Right cardiac atrium (tissue), 5 donors: ENCODE measurements around the gene DNAJB5. TPM values are rescaled to one million over a fixed set of nuclear protein-coding genes. Genes with fewer than 3 reads are reported as not detected.

ENCODE experiments used
- ATAC-seq, 2 donors: fragments of 200-7000 bp; cut with Tn5 transposase; one replicate each; pipeline versions ENCODE4 v1.8.0 to v1.9.1; 2020; ENCODE audit warnings: moderate library complexity in 2 of 2, mild to moderate bottlenecking in 1 of 2
- DNase-seq, 3 donors: peaks; one replicate each; pipeline ENCODE4 v3.0.0-alpha.2; 2020
- H3K27ac ChIP-seq: one replicate; pipeline ENCODE4 v1.5.1; 2013; ENCODE audit warnings: mild to moderate bottlenecking, low read length, control low read depth, moderate library complexity
- H3K27me3 ChIP-seq: one replicate; pipeline ENCODE4 v1.6.1; 2013; ENCODE audit not compliant: control insufficient read depth, insufficient read depth
- H3K4me1 ChIP-seq: one replicate; pipeline ENCODE4 v1.6.1; 2013; ENCODE audit warnings: low read length; ENCODE audit not compliant: control insufficient read depth, insufficient read depth
- H3K4me3 ChIP-seq: one replicate; pipeline ENCODE4 v1.5.1; 2013; ENCODE audit warnings: low read length, control low read depth
- H3K9me3 ChIP-seq: one replicate; pipeline ENCODE4 v1.6.1; 2013; ENCODE audit warnings: low read length; ENCODE audit not compliant: control insufficient read depth
- WGBS: extraction: QIAGEN DNeasy Blood & Tissue Kit; methylation state at CpG from one replicate; pipeline ENCODE4 v1.1.7; 2013; 5-methylcytosine and 5-hydroxymethylcytosine counted together
- intact Hi-C, 4 donors: fragments of 100-400 bp; cut with DNase I; formaldehyde crosslinking; loops; one replicate each; pipeline versions ENCODE4 v1.11.0 to v1.14.0; 2022 to 2023
- polyA plus RNA-seq: library from polyadenylated mRNA; stranded (reverse); fragments of 200-250 nt; gene quantifications from one replicate; pipeline ENCODE4 v1.2.3, GENCODE V29; 2013
- total RNA-seq, 4 donors: library from RNA; stranded (reverse); fragmentation: NEBNext Ultra II Directional; extraction: Animal tissue kit (Norgen Biotek cat#: 25700); gene quantifications; one replicate each; pipeline ENCODE4 v1.2.1, GENCODE V29; 2021
- donor health status: healthy with polysubstance abuse.
- donor health status: DM: no; HTN: yes; CAD: no.
- donor health status: DM: no; HTN: no; CAD: no.
- donor health status: DM: no; HTN: yes; CAD: no; lungs with severe emphysema.
- donor health status: DM: yes; HTN: yes; CAD: no.

Gene DNAJB5
- total and polyA plus RNA-seq, 5 donors = 37.8 to 75.7 (median 59.5) TPM

DNA sequence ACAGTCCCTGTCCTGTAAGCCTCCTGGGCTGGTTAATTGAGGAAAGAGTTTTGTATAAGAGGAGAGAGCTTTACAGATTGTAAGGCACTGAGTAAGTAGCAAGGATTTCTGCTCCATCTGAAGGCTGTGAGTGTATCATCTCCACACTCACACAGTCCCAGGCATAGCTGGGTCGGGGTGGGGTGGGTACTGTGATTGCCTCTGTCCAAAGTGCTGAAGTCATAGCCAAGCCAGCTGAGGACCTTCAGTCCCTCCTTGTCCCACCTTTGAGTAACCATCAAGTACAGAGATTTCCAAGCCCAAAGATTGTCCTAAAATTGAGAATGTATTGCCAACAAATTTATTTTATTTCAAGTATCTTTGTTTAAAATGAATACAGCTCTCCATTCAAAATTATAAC lies 5.5 kb upstream of the DNAJB5 start:
- no peak for ATAC-seq
- Histone ChIP-seq H3K4me1 (no peaks in the 10 kb centered on the region), H3K4me3 (no peak overlapping the region), H3K27ac (no peak overlapping the region), H3K27me3 (no peaks in the 10 kb centered on the region), H3K9me3 (no peaks in the 10 kb centered on the region)
- 2% methylated on average over 1 of the region's 1 CpG for WGBS
- intact Hi-C loops = loop anchor here in 1 of 4 donors (10.0 kb wide), 1 partner anchor 79 kb away; no protein-coding TSS in a partner anchor
- DNase-seq = no peak

DNA sequence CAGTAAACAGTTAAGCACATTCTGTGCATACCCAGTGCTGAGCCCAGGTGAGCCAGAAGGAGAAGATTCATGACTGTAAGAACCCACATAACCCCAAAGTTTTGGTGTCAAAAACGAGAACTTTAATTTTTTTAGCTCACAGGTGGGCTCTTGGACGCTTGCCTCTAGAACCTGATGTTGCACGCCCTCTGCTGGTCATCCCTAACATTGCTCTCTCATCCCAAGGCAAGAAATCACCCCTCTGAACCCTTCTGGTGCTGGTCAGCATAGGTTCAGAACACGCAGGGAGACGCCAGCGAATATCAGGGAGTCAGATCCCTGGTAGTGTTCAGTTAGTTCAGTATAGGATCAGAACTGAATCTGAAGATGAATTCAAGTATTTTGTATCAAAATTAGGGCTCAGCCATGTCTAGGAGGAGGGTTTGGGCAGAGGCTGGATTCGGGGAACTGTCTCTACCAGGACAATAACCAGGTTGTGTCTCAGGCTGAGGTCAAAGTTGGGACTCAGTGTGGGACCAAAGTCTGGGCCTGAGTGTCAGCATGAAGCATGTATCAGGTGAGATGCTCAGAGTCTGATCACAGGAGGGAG lies 4.1 kb upstream of the DNAJB5 start:
- DNase-seq = peak in 2 of 3 donors; percentile 55 to 62
- no peak overlapping the region for H3K27ac ChIP-seq
- no peaks in the 10 kb centered on the region for H3K9me3 ChIP-seq
- no peaks in the 10 kb centered on the region for H3K4me1 ChIP-seq
- no peaks in the 10 kb centered on the region for H3K27me3 ChIP-seq
- no peak for ATAC-seq
- intact Hi-C loops = loop anchor here (5.0 to 10.0 kb wide), 3 partner anchors 81 to 88 kb away; a partner anchor contains a TSS
- no peak overlapping the region for H3K4me3 ChIP-seq
- WGBS = 17% methylated on average over 7 of the region's 7 CpGs

DNA sequence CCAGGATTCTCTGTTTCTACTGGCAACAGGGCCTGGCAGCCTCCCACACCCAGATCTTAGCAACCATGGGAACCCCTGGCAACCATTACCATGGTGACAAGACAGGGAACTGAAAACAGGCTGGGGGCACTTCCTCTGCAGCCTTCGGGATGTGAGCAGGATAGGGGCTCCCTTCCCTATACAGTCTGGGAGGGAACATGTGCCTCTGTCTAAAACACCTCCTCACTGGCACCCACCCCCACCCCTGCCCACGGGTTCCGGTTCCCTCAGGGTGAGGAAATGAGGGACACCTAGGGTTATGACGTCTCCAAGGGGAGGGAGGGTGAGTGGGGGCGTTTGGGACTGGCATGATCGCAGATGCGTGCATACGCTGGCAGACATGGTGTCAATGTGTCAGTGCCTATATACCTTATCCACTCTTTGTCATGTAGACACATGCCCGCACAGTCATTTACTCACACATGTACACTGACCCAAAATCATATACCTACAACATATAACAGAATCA lies 3.0 kb upstream of the DNAJB5 start:
- Histone ChIP-seq H3K27ac (no peak overlapping the region), H3K4me1 (peaks cover 6% of the 10 kb centered on the region), H3K27me3 (no peaks in the 10 kb centered on the region), H3K4me3 (no peak overlapping the region), H3K9me3 (no peaks in the 10 kb centered on the region)
- no peak for ATAC-seq
- intact Hi-C loops = loop anchor here (5.0 to 10.0 kb wide), 3 partner anchors 82 to 89 kb away; a partner anchor contains a TSS
- DNase-seq = peak in 2 of 3 donors; percentile 66 to 67
- WGBS = 41% methylated on average over 9 of the region's 9 CpGs

DNA sequence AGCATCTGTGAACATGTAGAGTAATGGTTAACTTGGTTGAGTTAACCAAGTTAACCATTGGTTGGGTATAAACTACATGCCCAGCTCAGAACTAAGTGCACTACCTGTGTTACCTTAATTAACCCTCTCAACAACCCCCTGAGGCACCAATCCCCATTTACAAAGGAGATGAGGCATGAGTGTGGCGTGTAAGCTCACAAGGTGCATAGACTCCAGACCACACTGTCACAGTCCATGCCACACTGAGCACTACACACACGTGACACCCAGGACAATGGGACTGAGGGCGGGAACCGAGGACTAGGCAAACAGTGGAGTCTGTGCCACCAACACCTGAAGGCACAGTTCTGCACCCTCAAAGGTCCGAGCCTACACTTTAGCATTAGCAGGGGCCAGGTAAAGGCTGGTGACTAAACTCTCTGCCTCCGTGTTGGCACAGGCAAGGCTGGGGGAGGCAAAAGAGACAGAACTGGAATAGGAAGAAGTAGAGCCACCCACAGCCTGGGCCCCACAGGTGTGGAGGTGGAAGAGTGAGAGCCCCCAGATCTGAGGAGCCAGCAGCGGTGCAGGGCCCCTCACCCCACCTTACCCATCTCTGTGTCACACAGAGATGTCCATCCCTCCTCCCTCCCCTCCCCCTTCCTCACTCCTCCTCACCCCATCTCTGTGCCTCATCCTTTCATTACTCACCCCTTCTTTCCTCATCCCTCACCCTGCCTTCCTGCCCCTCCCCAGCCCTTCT lies 2.2 kb upstream of the DNAJB5 start:
- intact Hi-C loops = loop anchor here (5.0 to 10.0 kb wide), 3 partner anchors 83 to 90 kb away; a partner anchor contains a TSS
- Histone ChIP-seq H3K9me3 (no peaks in the 10 kb centered on the region), H3K27ac (no peak overlapping the region), H3K4me1 (peaks cover 11% of the 10 kb centered on the region), H3K27me3 (no peaks in the 10 kb centered on the region), H3K4me3 (no peak overlapping the region)
- WGBS = 76% methylated on average over 7 of the region's 7 CpGs
- DNase-seq (peak in 2 of 3 donors; percentile 10 to 52), ATAC-seq (no peak)

DNA sequence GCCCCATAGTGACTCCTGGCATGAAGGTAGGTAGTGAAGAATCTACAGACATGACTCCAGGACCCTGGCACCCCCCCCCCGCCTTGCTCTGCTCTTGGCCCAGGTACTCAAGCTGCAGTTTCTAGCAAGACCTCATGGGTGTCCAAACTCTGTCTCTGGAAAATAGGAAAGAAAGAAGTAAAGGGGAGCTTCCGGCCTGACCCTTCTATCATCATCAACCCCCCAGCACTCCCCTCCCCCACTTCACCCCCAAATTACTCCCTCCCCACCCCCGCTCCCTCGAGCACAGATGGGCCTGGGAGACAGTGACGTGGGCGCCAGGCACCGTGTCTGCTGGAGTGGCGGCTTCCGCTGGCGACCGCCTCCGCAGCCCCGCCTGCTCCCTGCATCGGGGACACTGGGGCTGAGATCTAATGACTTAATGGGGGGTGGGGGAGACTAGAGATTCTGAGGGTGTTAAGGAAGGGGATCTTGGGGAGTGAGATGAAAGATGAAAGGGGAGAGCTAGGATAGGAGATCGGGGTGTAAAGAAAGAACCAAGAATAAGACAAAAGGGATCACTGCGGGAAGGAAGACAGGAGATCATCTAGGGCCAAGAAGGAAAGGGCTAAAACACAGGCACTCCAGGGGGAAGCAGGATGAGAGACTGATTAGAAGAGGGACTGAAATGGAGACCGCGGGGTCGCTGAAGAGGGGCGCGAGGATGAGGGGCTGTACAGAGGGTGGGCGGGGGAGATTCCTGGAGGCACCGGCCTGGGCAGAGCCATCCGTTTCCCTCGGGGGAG lies 1.1 kb upstream of the DNAJB5 start:
- Histone ChIP-seq H3K4me3 (peak overlapping the region; percentile 45), H3K9me3 (no peaks in the 10 kb centered on the region), H3K27me3 (no peaks in the 10 kb centered on the region), H3K4me1 (peaks cover 20% of the 10 kb centered on the region), H3K27ac (peak overlapping the region; percentile 84)
- peak; percentile 72 to 85 (median 77) for DNase-seq
- WGBS = 16% methylated on average over 25 of the region's 25 CpGs
- peak in 1 of 2 donors; percentile 7 for ATAC-seq
- intact Hi-C loops = loop anchor here (5.0 to 10.0 kb wide), 3 partner anchors 84 to 91 kb away; a partner anchor contains a TSS

DNA sequence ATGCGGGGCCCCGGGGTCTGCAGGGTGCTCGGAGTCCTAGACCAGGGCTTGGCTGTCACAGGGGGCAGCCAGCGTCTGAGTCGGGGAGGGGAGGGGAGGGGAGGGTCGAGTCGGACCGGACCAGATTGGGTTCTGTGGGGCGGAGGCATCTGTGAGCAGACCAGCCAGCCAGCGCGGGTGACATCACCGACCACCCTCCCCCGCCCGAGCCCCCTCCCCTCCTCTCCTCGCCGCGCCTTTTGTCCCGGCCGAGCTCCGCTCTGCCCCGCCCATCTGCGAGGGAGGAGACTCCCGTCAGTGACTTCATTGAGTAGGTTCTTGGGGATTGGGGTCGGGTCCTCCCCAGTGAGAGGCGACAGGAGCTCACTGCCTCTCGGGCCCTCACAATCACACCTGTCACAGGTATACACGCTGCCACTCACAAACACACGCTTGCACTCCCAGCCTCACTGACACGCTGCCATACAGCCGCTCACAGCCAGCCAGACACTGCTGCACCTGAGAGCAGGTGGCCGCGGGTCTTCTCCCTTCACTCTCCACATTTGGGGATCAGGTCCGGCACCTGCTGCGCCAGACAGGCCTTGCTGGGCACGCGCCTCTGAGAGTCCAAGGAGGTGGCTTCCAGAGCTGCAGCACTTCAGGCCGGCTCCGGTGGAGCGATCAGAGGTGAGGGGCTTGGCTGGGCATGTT lies 546 bp downstream of the DNAJB5 start:
- 9% methylated on average over 39 of the region's 39 CpGs for WGBS
- intact Hi-C loops = loop anchor here (5.0 to 10.0 kb wide), 3 partner anchors 85 to 93 kb away; a partner anchor contains a TSS
- peaks cover 34% of the 10 kb centered on the region for H3K4me1 ChIP-seq
- no peaks in the 10 kb centered on the region for H3K9me3 ChIP-seq
- peak overlapping the region; percentile 90 for H3K4me3 ChIP-seq
- DNase-seq = peak; percentile 83 to 89 (median 88)
- peak; percentile 6 to 33 for ATAC-seq
- peak overlapping the region; percentile 99 for H3K27ac ChIP-seq
- H3K27me3 ChIP-seq = no peaks in the 10 kb centered on the region

DNA sequence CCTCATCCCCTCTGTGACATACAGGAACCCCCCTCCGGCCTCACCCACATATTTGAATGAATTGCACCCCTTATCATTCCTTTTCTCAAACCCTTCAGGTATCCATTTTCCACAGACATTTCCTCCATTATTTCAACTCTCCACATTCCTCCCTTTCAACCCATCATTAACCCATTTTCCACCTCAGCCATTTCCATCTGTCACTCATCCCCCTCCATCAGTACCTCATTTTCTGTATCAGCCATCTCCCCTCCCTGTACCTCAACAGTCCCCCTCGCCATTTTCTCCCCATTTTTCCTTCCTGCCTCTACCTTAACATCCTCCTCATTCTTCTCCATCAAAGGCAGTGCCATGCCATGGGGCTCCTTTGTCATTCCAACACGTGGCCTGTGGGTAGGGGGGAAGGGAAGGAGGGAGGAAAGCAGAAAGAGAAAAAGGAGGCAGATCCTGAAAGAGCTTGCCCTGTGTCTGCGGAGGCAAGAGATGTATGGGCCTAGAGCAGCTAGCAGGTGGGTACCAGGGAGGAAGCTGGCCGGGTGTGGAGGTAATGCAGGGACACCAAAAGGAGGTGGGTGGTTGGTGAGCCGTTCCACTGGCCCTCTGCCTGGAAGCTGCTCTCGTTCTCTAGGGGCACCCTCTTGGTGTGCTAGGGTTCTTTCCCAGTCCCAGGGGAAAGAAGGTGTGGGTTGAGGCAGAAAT lies 1.5 kb downstream of the DNAJB5 start:
- DNase-seq (peak in 1 of 3 donors; percentile 60), ATAC-seq (no peak)
- Histone ChIP-seq H3K4me1 (peaks cover 34% of the 10 kb centered on the region), H3K9me3 (no peaks in the 10 kb centered on the region), H3K27me3 (no peaks in the 10 kb centered on the region), H3K27ac (peak overlapping the region; percentile 93), H3K4me3 (peak overlapping the region; percentile 90)
- intact Hi-C loops = no loop called here
- 58% methylated on average over 7 of the region's 7 CpGs for WGBS

DNA sequence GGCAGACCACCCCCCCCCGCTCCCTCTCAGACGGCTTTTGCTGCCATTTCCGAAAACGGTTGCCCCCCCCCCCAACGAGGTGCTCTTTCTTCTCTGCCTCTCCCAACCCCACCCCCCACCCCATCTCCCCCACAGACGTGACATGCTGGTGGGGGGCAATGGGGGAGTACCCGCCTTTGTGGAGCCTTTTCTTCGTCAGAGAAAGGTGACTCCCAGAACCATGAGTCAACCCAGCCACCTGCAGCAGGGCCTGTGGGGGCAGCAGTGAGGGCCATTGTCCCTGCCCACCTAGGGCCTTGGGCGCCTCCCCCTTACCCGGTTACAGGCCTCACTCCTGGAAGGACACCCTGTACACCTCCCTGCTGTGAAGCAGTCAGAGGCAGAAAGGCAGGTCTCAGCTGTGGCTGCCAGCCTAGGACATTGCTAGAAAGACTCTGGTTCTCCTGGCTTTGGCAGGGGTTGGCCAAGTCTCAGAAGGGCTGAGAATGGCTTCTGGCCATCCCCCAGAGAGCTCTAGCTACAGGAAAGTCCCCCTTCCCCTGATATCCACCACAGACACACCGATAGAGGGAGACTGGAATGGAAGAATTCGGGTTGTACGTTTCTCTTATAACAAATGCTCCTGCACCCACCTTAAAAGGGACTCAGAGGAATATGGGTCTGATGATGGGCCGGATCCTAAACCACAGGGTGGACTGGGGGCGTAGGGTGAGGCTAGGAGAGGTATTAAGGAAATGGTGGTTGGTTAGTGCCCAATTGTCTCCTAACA lies 2.2 kb downstream of the DNAJB5 start:
- H3K9me3 ChIP-seq = no peaks in the 10 kb centered on the region
- no peak for ATAC-seq
- intact Hi-C loops = no loop called here
- peak; percentile 56 to 78 (median 62) for DNase-seq
- H3K4me3 ChIP-seq = no peak overlapping the region
- 64% methylated on average over 14 of the region's 15 CpGs for WGBS
- peaks cover 34% of the 10 kb centered on the region for H3K4me1 ChIP-seq
- H3K27ac ChIP-seq = peak overlapping the region; percentile 96
- no peaks in the 10 kb centered on the region for H3K27me3 ChIP-seq

DNA sequence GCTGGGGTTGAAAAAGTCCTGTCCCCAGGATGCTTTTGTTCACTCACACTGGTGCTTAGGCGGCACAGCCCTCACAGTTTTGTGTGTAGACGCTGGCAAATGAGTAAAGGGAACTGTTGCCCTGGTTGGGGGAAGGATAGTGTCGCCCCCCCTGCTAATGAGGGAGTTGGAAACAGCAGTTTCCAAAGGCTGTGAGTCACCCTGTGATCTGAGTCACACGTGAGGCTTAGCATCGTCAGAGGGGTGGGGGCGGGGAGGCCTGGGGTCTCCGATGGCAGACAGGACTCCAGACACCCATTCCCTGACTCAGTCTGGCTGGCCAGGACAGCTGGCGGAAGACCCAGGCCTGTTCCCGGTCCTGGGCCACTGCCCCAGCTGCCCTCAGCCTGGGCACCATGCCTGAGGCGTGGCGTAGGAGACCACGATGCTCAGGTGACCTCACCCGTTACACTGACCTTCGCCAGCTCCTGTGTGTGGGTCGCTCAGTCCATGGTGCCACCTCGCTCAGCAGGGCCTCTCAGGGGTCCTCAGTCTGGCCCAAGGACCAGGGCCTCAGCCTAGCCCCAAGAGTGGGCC lies 2.9 kb downstream of the DNAJB5 start:
- WGBS = 60% methylated on average over 16 of the region's 16 CpGs
- Histone ChIP-seq H3K27me3 (no peaks in the 10 kb centered on the region), H3K27ac (peak overlapping the region; percentile 96), H3K4me3 (no peak overlapping the region), H3K9me3 (no peaks in the 10 kb centered on the region), H3K4me1 (peaks cover 35% of the 10 kb centered on the region)
- intact Hi-C loops = no loop called here
- ATAC-seq = peak in 1 of 2 donors; percentile 5
- peak; percentile 69 to 79 (median 78) for DNase-seq
